ENCODE data around the gene POC1A.

DNA sequence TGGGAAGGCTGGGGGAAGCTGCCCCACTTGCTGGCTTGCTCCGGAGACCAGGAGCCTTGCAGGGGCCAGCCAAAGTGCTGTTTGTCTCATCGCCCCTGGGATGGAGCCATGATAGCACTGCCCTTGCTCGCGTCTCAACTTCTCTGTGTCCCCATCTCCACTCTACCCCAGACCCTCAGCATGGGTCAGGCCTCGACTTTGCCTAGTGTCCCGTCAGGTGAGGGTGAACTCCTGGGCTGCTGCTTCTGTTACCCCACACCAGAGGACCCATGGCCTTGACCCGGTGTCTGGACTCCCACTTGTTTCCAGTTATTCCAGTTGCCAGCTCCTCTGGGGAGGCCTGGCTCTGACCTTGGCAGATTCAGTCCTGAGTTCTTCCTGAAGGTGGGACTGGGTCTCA is 61.3 kb downstream of the POC1A start:
- TF ChIP-seq, protein P1, sequence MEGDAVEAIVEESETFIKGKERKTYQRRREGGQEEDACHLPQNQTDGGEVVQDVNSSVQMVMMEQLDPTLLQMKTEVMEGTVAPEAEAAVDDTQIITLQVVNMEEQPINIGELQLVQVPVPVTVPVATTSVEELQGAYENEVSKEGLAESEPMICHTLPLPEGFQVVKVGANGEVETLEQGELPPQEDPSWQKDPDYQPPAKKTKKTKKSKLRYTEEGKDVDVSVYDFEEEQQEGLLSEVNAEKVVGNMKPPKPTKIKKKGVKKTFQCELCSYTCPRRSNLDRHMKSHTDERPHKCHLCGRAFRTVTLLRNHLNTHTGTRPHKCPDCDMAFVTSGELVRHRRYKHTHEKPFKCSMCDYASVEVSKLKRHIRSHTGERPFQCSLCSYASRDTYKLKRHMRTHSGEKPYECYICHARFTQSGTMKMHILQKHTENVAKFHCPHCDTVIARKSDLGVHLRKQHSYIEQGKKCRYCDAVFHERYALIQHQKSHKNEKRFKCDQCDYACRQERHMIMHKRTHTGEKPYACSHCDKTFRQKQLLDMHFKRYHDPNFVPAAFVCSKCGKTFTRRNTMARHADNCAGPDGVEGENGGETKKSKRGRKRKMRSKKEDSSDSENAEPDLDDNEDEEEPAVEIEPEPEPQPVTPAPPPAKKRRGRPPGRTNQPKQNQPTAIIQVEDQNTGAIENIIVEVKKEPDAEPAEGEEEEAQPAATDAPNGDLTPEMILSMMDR (conservative IDR thresholded peaks at IDR 0.05; ENCODE audit: low read depth, low read length) = no peak
- TF ChIP-seq EZH2 (IDR thresholded peaks at IDR 0.05; ENCODE audit: borderline replicate concordance, low read depth, low read length, poor library complexity, severe bottlenecking) = no peak

All from A673 (cell line).